GM23338 (cell line): ENCODE measurements around the gene G6PC3.

Experiments used
- CREB1 ChIP-seq: fragments of 250-450 bp; sonication (Bioruptor Pico); IDR thresholded peaks from 2 replicates; pipeline ENCODE4 v1.5.0; 2020; ENCODE audit warnings: low read depth, mild to moderate bottlenecking, moderate library complexity
- CTCF ChIP-seq, 2 experiments: fragments of 200-600 bp in 1 of 2; sonication (generic) in 1 of 2; conservative IDR thresholded peaks; 2 replicates each; pipeline versions ENCODE4 v1.5.1 to v1.6.1; 2016 to 2017; ENCODE audit warnings: antibody characterized with exemption in 2 of 2, low read depth in 2 of 2, mild to moderate bottlenecking in 2 of 2, moderate library complexity in 1 of 2
- ETS1 ChIP-seq: IDR thresholded peaks from 2 replicates; pipeline ENCODE4 v1.6.1; 2016; ENCODE audit warnings: antibody characterized with exemption
- EZH2 ChIP-seq: fragments of 200-600 bp; sonication (generic); IDR thresholded peaks from one replicate; pipeline ENCODE4 v1.8.0; 2017; ENCODE audit warnings: antibody characterized with exemption, mild to moderate bottlenecking, low read depth; ENCODE audit not compliant: unreplicated experiment
- EZH2phosphoT487 ChIP-seq: fragments of 200-600 bp; sonication (generic); IDR thresholded peaks from one replicate; pipeline ENCODE4 v1.8.1; 2018; ENCODE audit warnings: antibody characterized with exemption; ENCODE audit not compliant: unreplicated experiment
- JUNB ChIP-seq: IDR thresholded peaks from one replicate; pipeline ENCODE4 v1.6.1; 2016; ENCODE audit warnings: antibody characterized with exemption; ENCODE audit not compliant: unreplicated experiment
- POLR2AphosphoS5 ChIP-seq: IDR thresholded peaks from 2 replicates; pipeline ENCODE4 v1.6.1; 2016; ENCODE audit warnings: antibody characterized with exemption, low read depth
- REST ChIP-seq: IDR thresholded peaks from one replicate; pipeline ENCODE4 v1.6.1; 2018; ENCODE audit warnings: antibody characterized with exemption; ENCODE audit not compliant: unreplicated experiment
- STAT1 ChIP-seq: IDR thresholded peaks from one replicate; pipeline ENCODE4 v1.6.1; 2016; ENCODE audit warnings: antibody characterized with exemption; ENCODE audit not compliant: unreplicated experiment
- ZNF462 ChIP-seq: fragments of 250-450 bp; sonication (Bioruptor Pico); IDR thresholded peaks from 2 replicates; pipeline ENCODE4 v1.5.0; 2020; ENCODE audit warnings: mild to moderate bottlenecking, moderate library complexity

- TF ChIP-seq CTCF (conservative IDR thresholded peaks at IDR 0.05; ENCODE audit: low read depth in 2 of 2) (peak; percentile 78 to 85), EZH2phosphoT487 (no peak), EZH2 (no peak), POLR2AphosphoS5 (no peak), REST (no peak), CREB1 (CRISPR knock-in tag) (no peak), ZNF462 (CRISPR knock-in tag) (no peak), ETS1 (no peak), JUNB (no peak), STAT1 (no peak)
Observed at GRCh38 chr17:44115585-44116415, 45.3 kb downstream of the G6PC3 start.
